AG20443 (cell line): Measurements from ENCODE around the gene ING2.
"Not testable (repeated sequence)": the region's sequence is repeated elsewhere in the genome, so short reads cannot be mapped to it uniquely, and the experiment has no call there.

Source experiments
- DNase-seq: peaks from one replicate; pipeline ENCODE4 v3.0.0; 2012; ENCODE audit warnings: low spot score, mixed read lengths

The ING2 gene, protein sequence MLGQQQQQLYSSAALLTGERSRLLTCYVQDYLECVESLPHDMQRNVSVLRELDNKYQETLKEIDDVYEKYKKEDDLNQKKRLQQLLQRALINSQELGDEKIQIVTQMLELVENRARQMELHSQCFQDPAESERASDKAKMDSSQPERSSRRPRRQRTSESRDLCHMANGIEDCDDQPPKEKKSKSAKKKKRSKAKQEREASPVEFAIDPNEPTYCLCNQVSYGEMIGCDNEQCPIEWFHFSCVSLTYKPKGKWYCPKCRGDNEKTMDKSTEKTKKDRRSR

DNA sequence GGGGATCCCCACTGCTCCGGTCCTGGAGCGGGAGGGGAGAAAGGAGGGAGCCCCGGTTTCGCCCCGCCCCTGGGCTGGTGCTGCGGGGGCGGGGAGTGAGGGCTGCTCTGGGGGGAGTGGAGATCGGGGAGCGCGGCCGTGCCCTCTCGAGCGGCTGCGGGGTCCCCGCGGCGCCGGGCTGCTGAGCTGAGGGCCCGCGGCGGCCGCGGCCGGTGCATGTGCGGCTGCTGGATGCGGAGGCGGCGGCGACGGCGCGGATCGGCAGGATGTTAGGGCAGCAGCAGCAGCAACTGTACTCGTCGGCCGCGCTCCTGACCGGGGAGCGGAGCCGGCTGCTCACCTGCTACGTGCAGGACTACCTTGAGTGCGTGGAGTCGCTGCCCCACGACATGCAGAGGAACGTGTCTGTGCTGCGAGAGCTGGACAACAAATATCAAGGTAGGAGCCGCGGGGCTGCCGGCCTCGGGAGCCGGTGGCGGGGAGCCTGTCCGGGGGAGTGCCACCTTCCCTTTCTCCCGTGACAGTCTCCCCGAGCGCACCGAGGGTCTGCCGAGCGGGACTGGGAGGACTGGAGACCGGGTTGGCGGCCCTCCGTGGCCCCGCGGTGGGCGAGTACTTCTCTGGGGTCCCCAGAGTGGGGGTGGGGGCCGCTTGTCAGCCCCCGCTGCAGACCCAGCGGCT lies at the start of gene ING2:
Gene ING2, plus strand, starts transcription at position 129 of the 681 bp plus-strand sequence. Its CDS starts 138 bp downstream, at position 267.
- peak; percentile 88 for DNase-seq

DNA sequence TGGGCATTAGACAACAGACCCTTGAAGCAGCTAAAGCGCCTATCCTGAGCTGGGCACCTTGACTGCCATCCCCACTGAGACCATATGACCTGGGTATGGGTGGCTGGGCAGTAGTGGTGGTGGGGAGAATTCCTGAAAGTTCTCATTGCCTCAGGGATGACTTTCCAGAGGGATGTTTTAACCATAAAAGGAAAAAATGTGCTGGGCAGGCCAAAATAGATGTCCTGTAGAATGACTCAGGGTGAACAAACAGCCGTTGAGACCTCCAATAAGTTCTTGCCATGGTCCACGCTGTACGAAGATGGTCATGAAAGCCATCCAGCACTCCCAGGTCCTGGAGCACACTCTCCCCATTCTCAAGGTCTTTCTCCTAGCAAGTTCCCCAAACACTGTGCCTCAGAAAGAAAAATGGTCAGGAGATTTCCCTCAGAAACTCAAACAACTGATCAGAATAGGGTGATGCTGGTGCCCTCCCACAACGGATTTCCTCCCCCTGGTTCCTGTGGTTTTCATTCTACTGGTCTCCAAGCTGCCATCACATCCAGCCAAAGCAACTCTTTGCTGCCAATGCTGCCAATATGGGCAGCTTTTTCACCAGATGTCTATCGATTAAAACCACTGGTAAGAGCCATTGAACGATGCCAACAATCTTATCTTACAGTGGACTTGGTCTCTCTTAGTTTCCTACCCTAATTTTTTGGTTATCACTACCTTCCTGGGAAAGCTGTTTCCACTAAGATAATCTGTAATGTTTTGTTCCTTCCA lies 49.2 kb upstream of the ING2 start:
- DNase-seq, result peak; percentile 13

DNA sequence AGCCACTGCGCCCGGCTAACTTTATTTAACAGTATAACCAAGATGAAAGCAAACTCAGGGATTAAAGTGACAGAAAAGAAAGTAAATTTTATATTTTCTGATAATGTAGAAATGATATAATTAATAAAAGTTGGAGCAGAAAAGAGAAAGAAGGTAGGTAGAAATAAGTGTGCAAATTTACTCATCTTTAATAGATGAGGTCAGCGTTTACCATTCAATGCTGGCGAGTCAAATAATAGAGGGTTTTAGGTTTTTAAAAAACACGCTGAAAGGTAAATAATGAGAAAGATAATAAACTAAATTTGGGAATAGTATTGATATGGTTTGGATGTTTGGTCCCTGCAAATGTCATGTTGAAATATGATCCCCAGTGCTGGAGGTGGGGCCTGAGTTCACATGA lies 46.9 kb upstream of the ING2 start:
- DNase-seq, result no peak

DNA sequence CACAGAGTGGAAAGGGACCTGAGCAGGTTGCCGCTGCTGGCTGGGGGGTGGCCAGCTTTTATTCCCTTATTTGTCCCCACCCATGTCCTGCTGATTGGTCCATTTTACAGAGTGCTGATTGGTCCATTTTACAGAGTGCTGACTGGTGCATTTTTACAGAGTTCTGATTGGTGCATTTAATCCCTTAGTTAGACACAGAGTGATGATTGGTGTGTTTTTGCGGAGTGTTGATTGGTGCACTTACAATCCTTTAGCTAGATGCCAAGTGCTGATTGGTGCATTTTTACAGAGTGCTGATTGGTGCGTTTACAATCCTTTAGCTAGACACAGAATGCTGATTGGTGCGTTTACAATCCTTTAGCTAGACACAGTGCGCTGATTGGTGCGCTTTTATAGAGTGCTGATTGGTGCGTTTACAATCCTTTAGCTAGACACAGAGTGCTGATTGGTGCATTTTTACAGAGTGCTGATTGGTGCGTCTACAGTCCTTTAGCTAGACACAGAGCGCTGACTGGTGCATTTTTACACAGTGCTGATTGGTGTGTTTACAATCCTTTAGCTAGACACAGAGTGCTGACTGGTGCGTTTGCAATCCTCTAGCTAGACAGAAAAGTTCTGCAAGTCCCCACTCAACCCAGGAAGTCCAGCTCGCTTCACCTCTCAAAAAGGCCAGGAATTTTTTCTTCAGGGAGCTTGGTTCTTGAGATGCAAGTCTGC lies 40.8 kb upstream of the ING2 start:
- DNase-seq, result not testable (repeated sequence)

DNA sequence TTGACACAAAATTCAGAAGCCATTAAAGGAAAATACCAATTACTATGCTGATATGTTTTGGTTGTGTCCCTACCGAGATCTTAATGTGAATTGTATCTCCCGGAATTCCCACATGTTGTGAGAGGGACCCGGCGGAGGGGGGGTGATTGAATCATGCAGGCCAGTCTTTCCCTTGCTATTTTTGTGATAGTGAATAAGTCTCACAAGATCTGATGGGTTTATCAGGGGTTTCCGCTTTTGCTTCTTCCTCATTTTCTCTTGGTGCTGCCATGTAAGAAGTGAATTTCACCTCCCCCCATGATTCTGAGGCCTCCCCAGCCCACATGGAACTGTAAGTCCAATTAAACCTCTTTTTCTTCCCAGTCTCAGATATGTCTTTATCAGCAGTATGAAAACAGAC lies 39.0 kb upstream of the ING2 start:
- not testable (repeated sequence) for DNase-seq

DNA sequence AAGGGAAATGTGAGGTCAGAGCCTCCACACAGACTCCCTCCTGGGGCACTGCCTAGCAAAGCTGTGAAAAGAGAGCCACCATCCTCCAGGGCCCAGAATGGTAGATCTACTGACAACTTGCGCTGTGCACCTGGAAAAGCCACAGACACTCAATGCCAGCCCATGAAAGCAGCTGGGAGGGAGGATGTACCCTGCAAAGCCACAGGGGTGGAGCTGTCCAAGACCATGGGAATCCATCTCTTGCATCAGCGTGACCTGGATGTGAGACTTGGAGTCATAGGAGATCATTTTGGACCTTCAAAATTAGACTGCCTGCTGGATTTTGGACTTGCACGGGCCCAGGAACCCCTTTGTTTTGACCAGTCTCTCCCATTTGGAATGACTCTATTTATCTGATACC lies 37.6 kb upstream of the ING2 start:
- no peak for DNase-seq

DNA sequence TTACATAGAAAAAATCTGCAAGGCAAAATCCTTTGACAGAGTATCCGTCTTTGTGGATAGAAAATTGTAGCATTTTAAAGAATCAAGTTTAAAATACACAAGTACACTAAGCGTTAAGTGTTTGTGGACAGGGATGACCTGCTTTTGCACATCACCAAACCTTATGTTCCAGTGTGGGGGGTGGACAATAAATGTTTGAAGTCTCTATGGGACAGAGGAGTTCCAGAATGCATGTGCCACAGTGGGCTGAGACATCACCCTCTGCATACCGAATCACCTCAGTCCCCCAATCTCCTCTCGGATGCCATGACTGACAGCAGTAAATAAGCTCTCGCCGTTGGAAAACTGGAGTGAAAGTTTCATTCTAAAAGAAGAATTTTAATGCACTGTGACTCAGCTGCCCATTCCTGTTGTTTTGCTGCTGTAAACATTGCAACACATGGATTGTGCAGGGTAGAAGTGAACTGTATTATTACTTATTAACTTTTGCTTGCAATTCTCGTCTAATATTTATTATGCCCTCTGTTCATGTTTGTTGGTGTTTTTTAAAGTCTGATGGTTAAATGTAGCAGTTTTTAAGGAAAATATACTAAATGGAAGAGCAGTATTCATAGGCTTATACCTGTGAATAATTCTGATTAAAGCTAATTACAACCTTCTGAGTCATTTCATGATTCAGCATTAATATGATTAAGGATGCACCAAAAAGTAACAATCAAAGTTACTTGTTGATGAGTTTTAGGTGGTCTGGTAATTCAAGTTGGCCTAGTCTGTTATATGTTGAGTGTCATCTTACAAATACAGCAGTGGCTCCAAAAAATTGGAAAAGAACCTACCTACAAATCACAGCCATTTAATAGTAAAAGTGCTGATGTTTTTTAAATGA lies 36.4 kb upstream of the ING2 start:
- DNase-seq, result peak; percentile 36

DNA sequence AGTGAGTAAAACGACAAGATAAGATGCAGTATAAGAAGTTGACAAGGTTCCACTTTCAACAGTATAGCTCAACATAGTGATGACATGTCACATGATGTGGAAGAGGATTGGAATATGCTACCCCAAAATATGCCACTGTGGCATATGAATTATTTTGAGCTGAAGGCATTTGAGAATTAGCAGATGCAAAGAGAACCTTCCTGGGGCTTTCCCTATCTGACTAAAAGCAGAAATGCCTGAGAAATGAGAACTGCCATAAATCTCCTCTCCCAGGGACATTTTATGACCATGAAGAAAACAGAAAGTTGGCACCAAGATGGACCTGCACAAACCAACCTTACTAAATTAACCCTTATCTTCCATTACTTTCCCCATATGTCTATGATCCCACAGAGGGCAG lies 35.6 kb upstream of the ING2 start:
- DNase-seq, result no peak

DNA sequence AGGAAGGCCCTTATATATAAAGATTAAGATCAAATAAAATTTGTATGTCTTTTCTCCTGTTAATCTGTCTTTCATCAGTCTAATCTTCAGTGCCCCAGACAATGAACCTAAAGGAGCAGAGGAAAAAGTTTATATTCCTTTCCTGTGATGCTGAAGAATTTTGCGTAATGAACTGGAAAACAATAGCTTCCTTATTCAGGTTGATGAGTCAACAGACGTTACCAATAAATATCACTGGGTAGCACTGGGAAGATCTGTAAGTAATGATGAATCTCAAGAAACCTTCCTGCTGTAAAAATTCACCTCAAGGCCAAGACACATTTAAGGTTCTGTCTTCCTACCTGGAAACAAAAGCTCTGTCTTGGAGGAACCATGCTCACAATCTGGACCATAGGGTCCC lies 34.9 kb upstream of the ING2 start:
- no peak for DNase-seq

DNA sequence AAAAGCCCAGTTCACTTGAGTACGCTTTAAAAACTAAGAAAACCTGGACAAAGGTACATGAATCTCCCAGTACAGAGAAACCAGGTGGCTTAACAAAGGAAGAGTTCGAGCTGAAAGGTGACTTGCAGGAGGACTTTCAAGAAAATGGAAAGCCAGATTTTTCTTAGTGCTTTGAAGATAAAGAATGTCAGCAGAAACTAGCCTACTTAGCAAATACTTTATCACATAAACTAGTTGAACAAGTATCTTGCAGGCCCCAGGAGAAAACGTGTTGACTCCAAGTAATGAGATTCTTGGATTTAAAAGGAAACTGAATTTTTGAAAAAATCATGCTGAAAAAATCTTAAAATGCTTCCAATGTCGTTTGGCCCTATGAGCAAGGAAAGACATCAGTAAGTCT lies 34.0 kb upstream of the ING2 start:
- DNase-seq, result no peak

DNA sequence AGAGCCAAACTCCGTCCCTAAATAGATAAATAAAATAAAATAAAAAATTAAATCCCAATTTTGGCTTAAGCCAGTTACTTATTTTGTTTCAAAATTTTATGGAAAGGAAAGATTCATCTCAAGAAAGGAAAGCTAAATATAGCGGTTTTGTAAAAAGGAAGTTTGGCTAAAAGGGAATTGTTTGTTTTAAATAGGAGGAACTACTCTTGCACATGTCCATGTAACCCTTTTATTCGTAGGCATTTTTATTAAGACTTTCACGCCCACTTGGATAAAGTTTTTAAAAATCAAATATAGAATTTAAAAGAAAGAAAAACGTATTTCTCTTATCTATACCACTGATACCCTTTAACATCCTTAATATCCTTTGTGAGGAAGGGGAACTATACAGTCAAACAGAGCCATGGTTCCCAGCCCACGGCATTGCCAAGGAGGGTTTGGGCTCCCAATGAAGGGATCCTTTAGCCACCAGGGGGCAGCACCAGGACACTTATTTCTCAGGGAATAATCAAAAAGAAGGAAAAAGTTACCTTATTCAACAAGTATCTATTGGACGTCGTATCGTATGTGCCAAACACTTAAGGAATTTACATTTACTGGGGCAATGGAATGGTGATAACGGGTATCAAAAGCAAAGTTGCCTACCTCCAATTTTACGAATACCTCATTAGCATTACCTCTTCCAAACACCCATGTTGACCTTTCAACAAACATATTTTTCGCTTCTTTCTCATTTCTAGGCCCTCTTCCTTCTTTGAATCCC lies 32.7 kb upstream of the ING2 start:
- peak; percentile 86 for DNase-seq

DNA sequence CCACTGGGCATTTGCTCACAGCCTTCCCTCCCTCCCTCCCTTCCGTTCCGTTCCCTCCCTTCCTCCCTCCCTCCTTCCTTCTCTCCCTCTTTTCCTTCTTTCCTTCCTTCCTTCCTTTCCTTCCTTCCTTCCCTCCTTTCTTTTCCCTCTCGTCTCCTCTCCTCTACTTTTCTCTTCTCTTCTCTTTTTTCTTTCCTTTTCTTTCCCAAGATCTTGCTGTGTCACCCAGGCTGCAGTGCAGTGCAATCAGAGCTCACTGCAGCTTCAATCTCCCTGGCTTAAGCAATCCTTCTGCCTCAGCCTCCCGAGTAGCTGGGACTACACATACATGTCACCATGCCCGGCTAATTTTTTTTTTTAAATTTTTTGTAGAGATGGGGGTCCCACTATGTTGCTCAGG lies 26.7 kb upstream of the ING2 start:
- no peak for DNase-seq

DNA sequence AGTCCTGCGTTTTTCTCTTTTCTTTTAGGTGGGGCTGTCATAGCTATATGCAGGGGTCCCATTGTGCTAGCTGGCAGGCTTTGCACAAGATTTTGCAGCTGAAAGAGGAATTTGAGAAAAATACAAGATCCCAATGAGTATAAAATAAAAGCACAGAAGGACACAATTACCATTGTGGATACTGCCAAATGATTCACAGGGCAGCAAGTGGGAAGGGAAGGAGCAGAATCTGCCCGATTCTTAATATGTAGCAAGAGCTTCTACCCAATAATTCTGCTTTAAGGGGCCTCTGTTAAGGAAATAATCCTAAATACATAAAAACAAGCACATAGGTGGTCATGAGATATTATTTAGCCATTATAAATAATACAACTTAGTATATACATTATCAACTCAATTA lies 25.9 kb upstream of the ING2 start:
- DNase-seq, result peak; percentile 42

DNA sequence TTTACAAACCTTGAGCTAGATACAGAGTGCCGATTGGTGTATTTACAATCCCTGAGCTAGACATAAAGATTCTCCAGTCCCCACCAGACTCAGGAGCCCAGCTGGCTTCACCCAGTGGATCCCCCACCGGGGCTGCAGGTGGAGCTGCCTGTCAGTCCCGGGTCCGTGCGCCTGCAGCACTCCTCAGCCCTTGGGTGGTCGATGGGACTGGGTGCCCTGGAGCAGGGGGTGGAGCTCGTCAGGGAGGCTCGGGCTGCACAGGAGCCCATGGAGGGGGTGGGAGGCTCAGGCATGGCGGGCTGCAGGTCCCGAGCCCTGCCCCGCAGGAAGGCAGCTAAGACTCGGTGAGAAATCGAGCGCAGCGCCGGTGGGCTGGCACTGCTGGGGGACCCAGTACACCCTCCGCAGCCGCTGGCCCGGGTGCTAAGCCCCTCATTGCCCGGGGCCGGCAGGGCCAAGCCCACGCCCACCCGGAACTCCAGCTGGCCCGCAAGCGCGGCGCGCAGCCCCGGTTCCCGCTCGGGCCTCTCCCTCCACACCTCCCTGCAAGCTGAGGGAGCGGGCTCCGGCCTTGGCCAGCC lies 22.3 kb upstream of the ING2 start:
- DNase-seq, result not testable (repeated sequence)

DNA sequence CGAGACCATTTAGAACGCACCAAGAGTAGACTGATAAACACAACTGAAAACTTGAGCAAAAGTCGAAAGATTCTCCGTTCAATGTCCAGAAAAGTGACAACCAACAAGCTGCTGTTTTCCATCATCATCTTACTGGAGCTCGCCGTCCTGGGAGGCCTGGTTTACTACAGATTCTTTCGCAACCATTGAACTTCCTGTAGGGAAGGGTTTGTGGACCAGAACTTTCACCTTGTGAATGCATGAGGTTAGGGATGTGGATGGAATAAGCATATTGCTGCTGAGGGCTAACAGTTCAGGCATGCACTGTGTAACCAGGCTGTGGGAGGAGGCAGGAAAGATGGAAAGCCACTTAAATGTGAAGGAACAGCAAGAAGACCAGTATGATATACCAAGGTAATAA lies 20.9 kb upstream of the ING2 start:
- DNase-seq, result no peak

DNA sequence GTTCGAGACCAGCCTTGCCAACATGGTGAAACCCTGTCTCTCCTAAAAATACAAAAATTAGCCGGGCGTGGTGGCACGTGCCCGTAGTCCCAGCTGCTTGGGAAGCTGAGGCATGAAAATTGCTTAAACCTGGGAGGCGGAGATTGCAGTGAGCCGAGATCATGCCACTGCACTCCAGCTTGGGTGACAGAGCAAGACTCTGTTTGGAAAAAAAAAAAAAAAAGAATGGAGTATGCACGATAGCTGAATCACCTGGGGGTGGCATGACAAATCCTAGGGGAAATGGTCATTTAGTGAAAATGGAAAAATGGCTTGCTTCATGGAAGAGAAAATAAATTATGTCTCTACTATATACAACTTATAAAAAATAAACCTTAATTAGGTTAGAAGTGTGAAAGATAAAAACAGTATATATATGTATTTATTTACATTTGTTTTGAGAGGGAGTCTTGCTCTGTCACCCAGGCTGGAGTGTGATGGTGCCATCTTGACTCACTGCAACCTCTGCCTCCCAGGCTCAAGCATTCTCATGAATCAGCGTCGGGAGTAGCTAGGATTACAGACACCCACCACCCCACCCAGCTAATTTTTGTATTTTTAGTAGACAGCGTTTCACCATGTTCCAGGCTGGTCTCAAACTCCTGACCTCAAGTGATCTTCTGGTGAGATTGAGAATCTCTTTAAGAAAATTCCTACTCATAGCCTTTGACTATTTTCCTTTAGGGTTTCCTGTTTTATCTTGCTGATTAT lies 19.3 kb upstream of the ING2 start:
- no peak for DNase-seq

DNA sequence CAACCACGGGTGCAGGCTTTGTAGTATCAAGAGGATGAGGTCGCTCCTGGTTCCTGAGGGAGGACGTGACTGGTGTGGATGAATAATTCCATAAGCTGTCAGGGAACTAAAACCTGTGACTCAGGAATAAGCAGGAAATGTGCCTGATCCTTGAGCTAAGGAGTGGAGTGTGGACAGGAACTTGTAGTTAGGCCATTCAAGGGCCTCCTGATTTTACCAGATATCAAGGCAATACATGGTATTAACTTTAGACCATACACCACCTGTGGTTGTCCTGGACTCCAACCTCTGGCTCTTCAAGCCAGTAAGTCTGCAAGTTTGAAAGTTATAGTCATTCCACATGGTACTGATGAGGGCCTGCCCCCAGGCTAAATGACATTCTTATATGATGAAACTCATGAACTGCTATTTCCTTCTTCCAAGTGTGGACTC lies 12.1 kb upstream of the ING2 start:
- peak; percentile 71 for DNase-seq

DNA sequence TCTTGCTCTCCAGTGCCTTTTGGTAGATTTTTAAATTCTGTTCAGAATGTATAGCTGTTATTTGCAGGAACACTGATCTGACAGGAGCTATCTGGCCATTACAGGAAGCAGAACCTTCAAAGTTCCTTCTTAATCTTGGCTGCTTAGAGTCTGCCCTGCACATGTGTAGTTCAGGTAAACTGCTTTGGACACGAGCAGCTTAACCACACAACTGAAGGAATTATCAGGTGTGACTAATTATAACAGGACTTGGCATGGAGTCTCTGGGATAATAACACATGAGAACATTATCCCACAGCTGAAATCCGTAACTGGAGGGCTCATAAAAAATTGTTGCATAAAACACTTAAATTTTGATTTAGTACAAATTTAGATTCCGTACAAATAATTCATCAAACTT lies 11.6 kb upstream of the ING2 start:
- no peak for DNase-seq

DNA sequence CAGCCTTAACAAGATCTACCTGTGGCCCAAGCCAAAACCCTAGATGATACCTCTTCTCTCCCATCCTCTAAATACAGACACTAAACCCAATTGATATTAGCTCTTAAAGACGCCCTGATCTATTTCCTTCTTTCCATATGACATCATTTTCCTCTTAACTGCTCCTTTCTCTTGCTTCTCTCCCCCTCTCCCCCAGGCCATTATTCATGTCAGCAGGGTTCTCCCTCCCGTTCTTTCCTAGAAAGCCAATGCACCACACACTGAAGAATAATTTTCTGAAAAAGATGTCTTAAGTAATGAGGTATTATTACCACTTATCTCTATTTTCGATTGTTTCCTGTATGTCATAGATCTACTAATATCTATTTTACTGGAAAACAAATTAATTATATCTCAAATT lies 9.7 kb upstream of the ING2 start:
- no peak for DNase-seq

DNA sequence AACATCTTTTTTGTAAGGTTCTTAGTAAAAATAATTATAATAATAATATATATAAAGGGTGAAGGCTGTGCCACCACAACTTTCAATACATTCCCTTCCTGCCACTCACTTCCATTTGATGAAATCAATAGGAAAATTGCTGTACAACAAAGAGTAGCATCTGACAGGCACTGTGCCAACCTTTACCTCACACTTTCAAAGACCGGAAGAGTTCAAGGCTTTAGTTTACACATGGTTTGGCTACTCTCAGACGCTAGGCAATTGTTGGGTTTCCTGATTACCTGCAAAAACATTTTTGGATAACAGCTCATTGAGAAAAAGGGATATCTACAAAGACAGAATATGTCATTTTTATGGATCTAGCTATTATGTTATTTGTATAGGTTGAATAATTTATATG lies 5.5 kb upstream of the ING2 start:
- no peak for DNase-seq
